HEK293 (cell line): ENCODE measurements around the gene INF2.

Experiments used
- GFI1B ChIP-seq: fragments of 450-650 bp; formaldehyde crosslinking; IDR thresholded peaks from 2 replicates; pipeline ENCODE4 v1.5.1; 2016; ENCODE audit warnings: missing biosample characterization, missing genetic modification characterization
- ZNF24 ChIP-seq: fragments of 450-650 bp; formaldehyde crosslinking; IDR thresholded peaks from 2 replicates; pipeline ENCODE4 v1.5.1; 2016; ENCODE audit warnings: missing biosample characterization, missing genetic modification characterization
- ZNF274 ChIP-seq, 2 experiments: fragments of 200-500 bp in 1 of 2; fragments of 450-650 bp in 1 of 2; sonication (Bioruptor generic) in 1 of 2; formaldehyde crosslinking in 1 of 2; IDR thresholded peaks; 2 replicates each; pipeline versions ENCODE4 v1.5.1 to v1.6.1; 2014 to 2016; ENCODE audit warnings: borderline replicate concordance in 1 of 2, inconsistent platforms in 1 of 2, low read length in 1 of 2, missing biosample characterization in 1 of 2, missing genetic modification characterization in 1 of 2
- ZNF670 ChIP-seq: fragments of 450-650 bp; formaldehyde crosslinking; IDR thresholded peaks from 2 replicates; pipeline ENCODE4 v1.5.1; 2016; ENCODE audit warnings: missing biosample characterization, missing genetic modification characterization, low read depth
- TF ChIP-seq, protein P1 (sequence below): fragments of 450-650 bp; formaldehyde crosslinking; IDR thresholded peaks from 2 replicates; pipeline ENCODE4 v1.5.1; 2016; ENCODE audit warnings: missing biosample characterization, missing genetic modification characterization
- TF ChIP-seq, protein P2 (sequence below): fragments of 450-650 bp; formaldehyde crosslinking; IDR thresholded peaks from 2 replicates; pipeline ENCODE4 v1.5.1; 2017; ENCODE audit warnings: missing biosample characterization, missing genetic modification characterization
- TF ChIP-seq, protein P3 (sequence below): fragments of 450-650 bp; formaldehyde crosslinking; IDR thresholded peaks from 2 replicates; pipeline ENCODE4; 2016; ENCODE audit warnings: missing biosample characterization, missing genetic modification characterization

DNA sequence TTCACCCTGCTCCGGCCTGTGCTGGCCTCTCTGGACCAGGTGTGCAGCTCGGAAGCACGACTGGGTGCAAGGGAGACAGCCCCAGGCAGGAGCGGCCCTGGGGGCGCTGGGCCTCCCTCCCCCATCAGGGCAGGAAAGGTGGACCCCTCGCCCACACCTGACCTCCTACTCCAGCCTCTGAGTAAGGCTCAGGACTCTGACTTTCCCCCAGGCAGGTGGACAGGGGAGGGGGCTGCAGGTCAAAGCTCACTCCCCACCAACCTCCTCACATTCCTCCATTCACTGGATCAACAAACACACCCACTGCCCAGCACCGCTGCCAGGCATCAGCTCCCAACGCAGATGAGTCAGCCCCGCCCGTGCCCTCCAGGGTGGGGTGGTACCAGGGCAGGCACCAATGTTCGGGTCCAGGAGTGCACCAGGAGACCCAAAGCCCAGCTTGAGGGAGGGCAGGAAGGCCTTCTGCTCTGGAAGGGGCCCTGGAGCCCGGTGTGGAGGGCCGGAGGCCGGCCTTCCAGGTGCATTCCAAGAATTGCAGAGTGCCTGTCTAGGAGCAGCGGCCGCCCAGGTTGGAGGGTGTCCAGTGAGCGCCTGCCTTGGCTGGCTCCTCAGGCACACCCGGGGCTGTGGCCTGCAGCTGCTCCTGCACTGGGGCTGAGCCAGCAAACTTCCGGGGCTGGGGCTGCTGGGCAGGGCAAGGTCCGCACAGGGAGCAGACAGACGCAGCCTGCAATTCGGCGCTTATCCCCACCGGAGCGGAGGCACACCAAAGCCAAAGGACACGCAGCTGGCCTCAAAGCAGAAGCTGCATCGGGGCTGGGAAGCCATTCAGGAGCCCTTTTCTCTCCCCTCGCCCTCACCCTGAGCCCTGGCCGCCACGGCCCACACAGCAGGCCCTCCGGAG is 1.6 kb upstream of the INF2 start:
- TF ChIP-seq ZNF274 (IDR thresholded peaks at IDR 0.05; ENCODE audit: low read length) (no peak), ZNF274 (tag by site-specific recombination; IDR thresholded peaks at IDR 0.05; ENCODE audit: borderline replicate concordance) (no peak), ZNF670 (tag by site-specific recombination) (no peak), GFI1B (tag by site-specific recombination) (no peak), ZNF24 (tag by site-specific recombination) (no peak)
- TF ChIP-seq, protein P1, sequence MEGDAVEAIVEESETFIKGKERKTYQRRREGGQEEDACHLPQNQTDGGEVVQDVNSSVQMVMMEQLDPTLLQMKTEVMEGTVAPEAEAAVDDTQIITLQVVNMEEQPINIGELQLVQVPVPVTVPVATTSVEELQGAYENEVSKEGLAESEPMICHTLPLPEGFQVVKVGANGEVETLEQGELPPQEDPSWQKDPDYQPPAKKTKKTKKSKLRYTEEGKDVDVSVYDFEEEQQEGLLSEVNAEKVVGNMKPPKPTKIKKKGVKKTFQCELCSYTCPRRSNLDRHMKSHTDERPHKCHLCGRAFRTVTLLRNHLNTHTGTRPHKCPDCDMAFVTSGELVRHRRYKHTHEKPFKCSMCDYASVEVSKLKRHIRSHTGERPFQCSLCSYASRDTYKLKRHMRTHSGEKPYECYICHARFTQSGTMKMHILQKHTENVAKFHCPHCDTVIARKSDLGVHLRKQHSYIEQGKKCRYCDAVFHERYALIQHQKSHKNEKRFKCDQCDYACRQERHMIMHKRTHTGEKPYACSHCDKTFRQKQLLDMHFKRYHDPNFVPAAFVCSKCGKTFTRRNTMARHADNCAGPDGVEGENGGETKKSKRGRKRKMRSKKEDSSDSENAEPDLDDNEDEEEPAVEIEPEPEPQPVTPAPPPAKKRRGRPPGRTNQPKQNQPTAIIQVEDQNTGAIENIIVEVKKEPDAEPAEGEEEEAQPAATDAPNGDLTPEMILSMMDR = no peak
- TF ChIP-seq, protein P2, sequence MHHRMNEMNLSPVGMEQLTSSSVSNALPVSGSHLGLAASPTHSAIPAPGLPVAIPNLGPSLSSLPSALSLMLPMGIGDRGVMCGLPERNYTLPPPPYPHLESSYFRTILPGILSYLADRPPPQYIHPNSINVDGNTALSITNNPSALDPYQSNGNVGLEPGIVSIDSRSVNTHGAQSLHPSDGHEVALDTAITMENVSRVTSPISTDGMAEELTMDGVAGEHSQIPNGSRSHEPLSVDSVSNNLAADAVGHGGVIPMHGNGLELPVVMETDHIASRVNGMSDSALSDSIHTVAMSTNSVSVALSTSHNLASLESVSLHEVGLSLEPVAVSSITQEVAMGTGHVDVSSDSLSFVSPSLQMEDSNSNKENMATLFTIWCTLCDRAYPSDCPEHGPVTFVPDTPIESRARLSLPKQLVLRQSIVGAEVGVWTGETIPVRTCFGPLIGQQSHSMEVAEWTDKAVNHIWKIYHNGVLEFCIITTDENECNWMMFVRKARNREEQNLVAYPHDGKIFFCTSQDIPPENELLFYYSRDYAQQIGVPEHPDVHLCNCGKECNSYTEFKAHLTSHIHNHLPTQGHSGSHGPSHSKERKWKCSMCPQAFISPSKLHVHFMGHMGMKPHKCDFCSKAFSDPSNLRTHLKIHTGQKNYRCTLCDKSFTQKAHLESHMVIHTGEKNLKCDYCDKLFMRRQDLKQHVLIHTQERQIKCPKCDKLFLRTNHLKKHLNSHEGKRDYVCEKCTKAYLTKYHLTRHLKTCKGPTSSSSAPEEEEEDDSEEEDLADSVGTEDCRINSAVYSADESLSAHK (tag by site-specific recombination) = no peak
- TF ChIP-seq, protein P3, sequence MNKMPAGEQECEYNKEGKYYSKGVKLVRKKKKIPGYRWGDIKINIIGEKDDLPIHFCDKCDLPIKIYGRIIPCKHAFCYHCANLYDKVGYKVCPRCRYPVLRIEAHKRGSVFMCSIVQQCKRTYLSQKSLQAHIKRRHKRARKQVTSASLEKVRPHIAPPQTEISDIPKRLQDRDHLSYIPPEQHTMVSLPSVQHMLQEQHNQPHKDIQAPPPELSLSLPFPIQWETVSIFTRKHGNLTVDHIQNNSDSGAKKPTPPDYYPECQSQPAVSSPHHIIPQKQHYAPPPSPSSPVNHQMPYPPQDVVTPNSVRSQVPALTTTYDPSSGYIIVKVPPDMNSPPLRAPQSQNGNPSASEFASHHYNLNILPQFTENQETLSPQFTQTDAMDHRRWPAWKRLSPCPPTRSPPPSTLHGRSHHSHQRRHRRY (tag by site-specific recombination) = no peak
